Anterior cingulate cortex (tissue), 58 donors: Measurements from ENCODE around the gene MAN1C1.

Source experiments
- DNase-seq, 58 donors: peaks; one replicate each; lab custom pipeline; 2025; lab: John Stamatoyannopoulos, UW

The MAN1C1 gene

DNA sequence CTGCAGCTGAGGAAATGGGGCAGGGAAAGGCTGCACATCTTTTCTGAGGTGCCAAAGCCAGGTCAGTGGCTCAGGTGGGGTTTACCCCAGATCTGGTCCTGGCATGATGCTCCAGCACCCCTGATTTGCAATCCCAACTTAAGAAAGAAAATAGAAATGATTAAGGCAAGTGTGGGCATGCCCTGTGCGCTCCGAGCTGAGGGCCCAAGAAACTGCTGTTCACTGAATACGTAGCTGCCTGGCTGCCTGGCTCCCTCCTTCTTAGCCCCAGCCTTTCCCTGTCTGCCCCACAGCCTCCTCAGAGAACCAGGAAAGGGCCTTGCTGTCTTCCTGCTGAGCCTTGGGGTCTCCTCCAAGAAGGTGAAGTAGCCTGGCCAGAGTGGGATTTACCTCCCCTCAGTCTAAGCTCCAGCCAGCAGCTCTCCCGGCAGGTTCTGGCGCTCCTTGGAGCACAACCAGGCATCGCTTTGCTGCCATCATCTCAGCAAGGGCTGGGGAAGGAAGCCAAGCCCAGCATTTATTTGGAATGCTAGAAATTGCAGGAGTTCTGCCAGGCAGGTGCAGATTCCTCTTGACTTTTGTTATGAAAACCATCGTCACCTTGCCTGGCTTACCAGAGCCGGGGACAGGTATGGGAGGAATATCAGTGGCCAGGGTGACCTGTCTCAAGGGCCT lies 132.1 kb downstream of the MAN1C1 start:
- peak in 2 of 58 donors; percentile 12 to 47 for DNase-seq

DNA sequence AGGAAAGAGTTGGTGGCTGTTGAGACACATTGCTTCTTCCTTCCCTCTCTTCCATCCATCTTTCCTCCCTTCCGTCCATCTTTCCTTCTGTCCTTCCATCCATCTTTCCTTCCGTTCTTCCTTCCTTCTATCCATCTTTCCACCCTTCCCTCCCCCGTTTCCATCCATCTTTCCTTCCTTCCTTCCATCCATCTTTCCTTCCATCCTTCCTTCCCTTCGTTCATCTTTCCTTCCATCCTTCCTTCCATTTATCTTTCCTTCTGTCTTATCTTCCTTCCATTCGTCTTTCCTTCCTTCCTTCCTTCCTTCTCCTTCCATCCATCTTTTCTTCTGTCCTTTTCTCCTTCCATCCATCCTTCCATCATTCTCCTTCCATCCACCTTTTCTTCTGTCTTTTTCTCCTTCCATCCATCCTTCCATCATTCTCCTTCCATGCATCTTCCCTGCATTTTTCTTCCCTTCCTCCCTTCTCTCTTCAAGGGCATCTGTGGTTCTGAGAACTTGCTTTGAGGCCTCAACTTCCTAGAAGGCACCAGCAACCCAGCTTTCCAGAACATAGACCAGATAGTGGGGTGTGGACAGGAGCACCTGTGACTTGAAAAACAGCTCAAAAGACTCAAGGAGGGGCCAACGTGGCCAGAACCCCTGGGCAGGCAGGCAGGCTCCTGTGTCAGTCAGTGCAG lies 134.5 kb downstream of the MAN1C1 start:
- DNase-seq: no peak

DNA sequence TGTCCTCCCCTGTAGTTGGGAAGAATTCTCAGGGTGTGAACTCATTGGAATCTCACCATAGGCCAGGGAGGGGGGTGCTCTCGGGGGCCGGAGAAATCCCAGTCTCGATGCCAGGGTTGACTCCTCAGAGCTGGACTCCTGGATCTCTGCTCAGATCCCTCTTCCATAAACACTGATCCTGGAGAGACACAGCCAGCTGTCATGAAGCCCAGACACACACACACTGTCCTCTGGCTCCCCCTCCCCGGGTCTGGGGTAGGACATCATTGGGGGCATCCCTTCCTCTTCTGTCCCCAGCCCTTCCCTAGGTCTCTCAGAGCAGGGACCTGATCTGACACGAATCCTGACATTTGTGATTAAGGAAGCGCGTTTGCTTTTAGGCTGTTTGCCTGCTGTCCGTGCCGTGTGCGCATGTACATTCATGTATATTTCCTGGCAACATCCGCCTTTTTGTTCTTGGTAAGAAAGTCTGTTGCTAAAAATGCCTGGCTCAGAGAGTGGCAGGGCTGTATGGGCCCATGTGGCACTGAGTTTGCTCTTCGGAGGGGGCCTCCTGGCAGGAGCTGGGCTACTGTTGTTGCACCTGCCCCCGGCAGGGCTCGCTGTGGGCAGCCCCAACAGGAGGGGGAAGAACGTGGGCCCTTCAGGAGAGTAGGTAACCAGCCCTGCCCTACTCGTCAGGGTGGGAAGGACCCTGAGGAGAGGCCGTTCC lies 138.0 kb downstream of the MAN1C1 start:
- DNase-seq: peak in 13 of 58 donors; percentile 14 to 55 (median 28)

DNA sequence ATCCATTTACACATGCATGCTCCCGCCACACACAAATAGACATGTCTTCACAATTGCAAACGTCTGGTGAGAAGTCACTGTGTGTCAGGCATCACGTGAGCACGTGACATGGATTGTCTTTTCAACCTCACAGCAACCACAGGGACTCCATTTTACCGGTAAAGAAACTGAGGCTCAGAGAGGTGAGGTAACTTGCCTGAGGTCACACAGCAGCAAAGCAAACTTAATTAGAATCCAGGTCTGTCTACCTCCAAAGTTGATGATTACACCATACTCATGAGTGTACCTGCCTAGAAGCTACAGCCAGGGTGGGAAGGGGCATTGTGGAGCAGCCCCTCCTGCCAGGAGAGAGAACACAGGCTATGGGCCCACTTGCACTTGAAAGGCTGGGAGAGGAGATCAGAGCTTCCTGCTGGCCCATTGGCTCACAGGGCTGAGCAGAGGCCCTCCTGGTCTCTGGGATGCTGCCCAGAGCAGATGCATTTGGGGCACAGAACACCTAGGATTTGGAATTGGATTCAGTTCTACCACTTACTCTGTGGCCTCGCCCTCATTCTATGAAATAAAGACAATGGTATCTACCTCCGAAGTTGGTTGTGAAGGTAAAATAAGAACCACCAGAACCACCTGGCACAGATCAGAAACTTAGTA lies 139.0 kb downstream of the MAN1C1 start:
- DNase-seq: no peak

DNA sequence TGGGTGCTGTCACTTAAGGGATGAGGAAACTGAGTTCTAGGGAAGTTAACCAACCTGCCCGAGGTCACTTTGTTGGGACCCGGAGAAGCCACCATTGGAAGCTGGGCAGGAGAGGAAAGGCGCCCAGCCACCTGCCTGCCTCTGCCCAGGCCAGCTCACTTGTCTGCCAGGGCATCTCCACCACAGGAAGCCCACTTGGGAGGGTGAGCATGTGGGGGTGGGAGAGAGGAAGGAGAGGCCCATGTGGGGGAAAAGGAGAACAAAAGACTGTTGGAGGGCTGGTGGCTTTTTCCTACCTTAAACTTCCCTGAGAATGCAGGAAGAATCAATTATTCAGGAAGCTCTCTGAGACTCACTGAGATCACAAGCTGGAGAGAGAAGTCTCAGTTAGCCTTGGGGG lies 139.6 kb downstream of the MAN1C1 start:
- DNase-seq: no peak

DNA sequence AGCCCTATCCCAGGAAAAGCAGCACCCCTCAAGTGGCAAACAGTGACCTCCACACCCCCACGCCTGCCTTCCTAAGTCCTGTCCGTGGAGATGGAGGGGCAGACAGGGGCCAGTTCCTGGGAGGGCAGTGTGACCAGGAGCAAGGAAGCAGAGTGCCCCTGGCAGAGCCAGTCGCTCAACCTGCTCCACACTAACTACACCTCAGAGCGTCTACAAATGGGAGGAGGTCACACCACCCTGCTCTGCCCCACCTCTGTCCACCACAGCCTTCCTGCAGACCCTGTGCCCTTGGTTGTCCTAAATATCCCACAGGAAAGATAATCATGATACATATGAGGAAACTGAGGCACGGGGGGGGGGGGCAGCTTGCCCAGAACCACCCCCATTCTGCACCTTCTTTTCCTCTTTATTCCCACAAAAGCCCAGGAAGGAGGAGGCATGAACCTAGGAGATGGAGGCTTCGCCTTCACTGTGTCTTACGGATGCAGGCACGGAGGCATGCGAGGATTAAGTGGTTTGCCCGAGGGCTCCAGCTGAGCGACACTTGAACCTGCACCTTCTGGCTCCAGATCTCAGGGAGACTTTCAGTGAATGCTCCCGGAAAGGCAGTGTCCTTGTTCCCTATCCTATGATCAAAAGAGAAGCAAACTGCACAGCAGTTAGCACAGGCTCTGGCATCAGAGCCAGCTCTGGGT lies 140.7 kb downstream of the MAN1C1 start:
- no peak for DNase-seq

DNA sequence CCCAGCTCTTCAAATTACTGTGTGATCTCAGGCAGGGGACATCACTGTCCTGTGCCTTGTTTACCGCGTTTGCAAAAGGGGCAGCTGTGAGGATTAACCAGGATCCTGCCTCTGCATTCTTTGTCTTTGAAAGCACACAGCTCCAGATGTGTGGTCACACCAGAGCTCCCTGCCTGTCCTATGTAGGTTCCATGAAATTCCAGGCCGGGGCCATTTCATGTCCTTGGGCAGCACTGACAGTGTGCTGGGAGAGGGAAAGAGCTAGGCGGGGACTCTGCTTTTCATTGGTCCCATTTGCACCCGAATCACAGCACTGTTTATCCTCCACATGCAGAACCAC lies 141.2 kb downstream of the MAN1C1 start:
- no peak for DNase-seq

DNA sequence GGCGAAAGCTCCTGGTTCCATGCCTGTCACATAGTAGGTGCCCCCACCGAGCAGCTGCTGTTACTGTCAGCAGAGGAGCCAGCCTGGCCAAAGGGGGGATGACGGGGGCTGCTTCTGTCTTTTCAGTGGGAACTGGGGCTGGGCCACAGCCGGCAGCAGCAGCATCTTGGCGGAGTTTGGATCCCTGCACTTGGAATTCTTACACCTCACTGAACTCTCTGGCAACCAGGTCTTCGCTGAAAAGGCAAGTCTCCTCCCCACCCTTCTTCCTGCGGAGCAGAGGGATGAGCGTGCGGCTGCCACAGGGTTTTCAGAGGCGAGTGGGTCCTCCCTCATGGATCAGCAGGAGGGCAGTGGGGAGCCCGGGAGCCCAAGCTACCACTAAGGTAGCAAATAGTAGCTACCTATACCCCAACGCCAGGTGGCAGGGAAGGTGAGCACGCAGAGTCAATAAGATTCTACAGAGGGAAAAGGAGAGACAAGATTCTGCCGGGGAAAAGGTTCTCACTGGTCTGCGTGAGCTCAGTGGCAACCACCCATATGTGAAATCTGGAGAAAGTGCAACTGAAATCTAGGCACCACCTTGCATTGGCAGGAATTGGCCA lies 142.0 kb downstream of the MAN1C1 start:
- no peak for DNase-seq

DNA sequence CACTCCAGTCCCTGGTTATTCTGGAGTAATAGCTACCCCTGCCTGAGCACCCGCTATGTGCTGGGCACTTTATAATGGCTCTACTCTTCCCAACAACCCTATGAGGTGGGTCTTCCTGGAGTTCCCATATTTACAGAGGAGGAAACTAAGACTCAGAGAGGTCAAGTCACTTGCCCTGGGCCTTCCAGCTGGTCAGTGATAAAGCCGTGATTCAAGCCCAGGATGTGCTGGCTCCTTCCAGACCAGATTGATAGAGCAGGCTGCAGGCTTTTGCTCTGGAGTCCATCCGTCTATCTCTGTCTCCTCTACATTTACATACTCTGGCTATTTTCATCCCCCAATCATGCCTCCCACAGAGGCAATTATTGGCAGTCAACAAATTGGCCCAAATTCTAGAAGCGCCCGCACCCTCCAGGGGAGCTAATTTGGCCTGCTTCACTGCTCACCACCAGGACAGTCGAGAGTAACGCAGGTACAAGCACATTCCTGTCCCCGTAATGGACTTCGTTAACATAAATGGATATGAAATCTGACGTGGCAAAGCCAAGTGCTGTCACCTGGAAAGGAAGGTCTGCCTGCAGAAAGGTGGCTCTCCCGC lies 143.6 kb downstream of the MAN1C1 start:
- DNase-seq: no peak

DNA sequence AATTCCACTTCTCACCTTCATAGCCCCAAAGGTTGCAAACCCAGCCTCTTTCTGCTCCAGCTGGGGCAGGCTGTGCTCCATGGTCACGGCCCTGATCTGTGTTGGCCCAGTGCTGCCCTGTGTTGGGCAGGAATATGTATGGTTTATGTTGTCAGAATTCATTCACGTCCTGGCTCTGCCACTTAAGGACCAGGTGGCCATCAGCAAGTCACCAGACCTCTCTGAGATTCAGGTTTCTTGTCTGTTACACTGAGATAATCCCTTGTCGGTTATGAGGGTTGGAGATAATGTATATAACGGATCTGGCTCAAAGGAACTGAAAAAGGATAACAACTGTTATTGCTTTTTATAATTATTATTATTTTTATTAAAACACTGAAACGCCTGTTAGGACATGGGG lies 144.3 kb downstream of the MAN1C1 start:
- DNase-seq: no peak

DNA sequence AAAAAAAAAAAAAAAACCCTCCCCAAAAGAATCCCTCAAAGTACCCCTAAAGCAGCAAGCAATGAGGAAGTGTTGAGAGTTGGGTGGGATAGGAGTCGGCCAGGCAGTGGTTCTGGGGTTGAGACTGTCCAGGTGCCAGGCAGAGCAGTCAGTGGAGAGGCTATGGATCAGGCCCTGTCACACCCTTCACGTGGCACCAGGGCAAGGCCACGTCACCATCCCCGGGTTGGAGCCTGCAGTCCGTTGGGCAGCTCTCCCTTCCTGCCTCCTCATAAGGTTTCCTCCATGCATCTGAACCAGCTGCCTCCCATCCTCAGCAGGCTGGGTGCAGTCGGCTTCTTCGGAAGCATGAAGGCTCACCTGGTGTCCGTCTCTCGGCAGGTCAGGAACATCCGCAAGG lies 146.9 kb downstream of the MAN1C1 start:
- DNase-seq: no peak

DNA sequence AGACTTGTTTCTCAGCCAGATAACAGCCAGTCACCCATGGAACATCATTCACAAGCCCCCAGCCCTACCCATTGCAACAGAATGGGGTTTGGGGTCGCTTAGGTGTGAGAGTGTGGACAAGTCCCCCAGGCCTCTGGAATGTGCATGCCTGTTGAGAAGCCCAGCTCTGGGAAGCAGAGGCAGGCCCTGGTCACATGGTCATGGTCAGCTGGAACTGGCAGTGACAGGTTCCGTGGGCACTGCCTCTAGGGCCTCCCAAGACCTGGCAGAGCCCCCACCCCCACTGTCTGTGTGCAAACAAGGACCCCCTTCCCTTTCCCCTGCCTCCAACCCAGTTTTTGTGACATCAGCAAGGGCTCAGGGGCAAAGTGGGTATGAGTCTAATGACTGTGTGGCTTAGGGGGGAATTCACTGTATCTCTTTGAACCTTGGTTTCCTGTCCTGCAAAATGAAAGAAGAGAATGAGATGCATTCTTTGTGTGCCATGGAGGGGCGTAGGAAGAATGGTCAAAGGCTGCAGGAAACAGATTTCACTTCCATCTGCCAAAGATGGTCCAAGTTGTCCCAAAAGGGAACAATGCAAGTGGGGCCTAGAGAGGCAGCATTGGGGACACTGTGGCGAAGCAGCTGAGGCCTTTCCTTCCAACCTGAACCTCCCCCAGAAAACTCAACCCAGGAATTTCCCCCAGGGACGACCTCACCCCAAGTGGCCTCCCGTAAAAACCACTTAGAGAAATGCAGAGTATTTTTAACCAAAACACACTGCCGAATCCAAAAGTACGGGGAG lies 148.7 kb downstream of the MAN1C1 start:
- DNase-seq: no peak

DNA sequence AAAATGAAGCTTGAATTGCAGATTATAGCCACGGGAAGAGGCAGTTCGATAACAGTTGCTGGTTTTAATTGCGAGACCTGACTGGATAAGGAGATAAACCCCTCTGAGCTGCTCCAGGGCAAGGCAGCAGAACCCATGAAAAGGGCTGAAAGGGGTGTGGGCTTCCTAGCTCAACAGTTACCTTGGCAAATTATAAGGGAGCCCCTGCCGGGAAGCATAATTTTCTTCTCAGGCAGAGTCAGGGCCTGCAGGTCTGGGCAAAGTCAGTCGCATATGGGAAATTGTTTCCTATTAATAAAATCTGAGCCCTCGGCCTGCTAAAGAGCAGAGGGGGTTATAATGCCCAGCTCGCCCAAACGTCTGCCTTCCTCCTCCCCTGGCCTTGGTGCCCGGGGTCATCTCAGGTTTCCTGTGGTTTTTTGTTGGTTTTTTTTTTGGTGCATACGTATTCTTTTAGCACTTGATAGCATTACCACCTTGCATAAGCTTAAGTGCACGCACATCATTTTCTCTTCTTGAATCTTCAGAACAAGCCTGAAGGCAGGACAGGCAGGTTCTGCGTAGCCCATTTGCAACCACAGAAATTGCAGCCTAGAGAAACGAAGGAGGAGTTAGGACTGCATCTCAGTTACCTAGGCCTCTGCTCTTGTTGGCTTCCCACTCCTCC lies 149.5 kb downstream of the MAN1C1 start:
- no peak for DNase-seq

DNA sequence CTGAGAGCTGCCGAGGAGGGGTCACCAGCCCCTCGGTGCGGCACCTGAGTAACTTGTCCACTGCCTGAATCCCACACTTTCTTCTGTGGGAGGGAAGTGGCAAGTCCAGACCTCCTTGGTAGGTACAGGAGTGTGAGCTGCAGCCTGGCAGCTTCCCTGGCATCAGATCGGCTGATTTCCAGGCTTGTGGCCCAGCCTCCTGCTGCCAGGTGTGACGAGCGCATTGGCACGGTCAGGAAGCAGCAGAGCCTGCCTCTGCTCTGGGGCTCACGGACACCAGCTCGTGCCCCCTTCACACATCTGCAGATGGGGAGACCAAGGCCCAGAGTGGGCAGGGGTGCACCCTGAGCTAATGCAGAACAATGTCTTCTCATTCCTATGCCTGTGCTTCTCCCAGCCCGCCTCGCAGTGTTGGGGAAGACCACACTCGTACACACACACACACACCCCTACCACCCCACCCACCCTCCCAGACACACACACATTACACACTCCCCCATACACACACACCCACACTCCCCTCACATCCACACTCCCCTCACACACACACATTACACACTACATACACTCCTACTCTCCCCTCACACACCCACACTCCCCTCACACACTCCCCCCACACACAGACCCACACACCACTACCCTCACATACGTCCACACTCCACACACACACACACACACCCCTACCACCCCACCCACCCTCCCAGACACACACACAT lies 150.3 kb downstream of the MAN1C1 start:
- peak in 1 of 58 donors; percentile 25 for DNase-seq

DNA sequence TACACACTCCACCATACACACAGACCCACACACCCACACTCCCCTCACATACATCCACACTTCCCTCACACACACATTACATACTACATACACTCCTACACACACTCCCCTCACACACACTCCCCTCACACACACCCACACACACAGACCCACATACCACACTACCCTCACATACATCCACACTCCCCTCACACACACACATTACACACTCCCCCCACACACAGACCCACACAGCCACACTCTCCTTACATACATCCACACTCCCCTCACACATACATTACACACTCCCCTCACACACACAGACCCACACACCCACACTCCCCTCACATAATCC lies 150.8 kb downstream of the MAN1C1 start:
- DNase-seq: no peak

DNA sequence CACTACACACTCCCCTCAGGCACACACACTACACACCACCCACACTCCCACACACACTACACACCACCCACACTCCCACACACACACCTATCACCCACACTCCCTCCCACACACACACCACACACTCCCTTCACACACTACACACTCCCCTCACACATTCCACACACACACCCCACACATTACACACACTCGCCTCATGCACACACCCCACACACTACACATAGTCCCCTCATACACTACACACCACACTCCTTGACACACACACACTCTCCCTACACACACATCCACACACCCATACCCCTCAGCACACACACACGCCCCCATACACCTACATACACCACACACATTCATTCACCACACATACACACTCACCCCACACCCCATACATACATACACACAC lies 152.4 kb downstream of the MAN1C1 start:
- DNase-seq: no peak

DNA sequence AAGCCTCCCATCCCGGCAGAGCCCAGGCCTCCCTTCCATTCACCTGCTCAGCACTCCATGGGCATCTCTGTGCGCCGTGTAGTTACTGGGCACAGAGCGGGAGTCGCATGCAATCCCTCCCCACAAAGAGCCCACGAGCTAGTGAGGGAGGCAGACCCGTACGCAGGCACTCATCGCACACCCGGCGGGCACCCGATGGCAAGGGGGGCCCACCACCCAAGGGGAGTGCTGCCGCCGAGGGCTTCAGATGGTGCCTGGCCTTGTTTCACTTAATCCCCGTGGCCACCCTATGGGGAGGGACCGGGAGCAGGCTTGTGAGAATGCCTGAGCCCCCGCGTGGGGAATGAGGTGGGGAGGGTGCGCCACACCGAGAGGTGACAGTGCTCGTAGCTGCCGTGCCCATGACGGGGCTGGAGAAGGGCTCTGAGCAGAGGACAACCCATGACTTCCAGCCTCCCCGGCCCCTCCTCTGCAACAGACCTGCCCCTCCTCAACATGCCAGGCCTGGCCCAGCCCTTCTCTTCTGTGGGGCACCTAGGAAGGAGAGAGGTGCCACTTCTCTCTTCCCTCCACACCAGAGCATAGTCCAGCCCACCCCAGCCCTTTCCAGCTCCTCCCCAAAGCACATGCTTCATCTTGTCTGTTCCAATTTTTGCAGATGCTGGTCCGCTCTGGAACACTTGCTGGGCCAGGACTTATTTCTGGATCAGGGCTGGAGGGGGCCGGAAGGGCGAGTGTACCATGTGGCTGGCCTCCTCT lies 153.2 kb downstream of the MAN1C1 start:
- no peak for DNase-seq
